AG04450 (cell line): Measurements from ENCODE around the gene EPC1. TPM values are rescaled to one million over a fixed set of nuclear protein-coding genes. Genes with fewer than 3 reads are reported as not detected.
"Not testable (repeated sequence)": the region's sequence is repeated elsewhere in the genome, so short reads cannot be mapped to it uniquely, and the experiment has no call there.

Source experiments
- CTCF ChIA-PET: fragments of 300-600, 350-600 bp; formaldehyde crosslinking; extraction: SDS; loops from one replicate; lab custom pipeline; 2022; ENCODE audit warnings: antibody characterized with exemption, inconsistent platforms; lab: Charles Lee
- POLR2A ChIA-PET: fragments of 350-600 bp; formaldehyde crosslinking; extraction: SDS; loops from one replicate; lab custom pipeline; 2021; ENCODE audit warnings: antibody characterized with exemption, inconsistent platforms; lab: Yijun Ruan, JAX
- DNase-seq: peaks from one replicate; pipeline ENCODE4 v3.0.0-alpha.2; 2011; ENCODE audit warnings: low read depth, low spot score
- H3K27ac ChIP-seq: one replicate; pipeline ENCODE4 v1.5.1; 2012; ENCODE audit warnings: low read depth, low read length, control low read depth
- H3K27me3 ChIP-seq: one replicate; pipeline ENCODE4 v1.6.0; 2012; ENCODE audit warnings: low read length; ENCODE audit not compliant: control insufficient read depth, insufficient read depth
- H3K4me3 ChIP-seq: 2 replicates; pipeline ENCODE4 v1.5.1; 2011; ENCODE audit warnings: mild to moderate bottlenecking, low read depth, low read length, control low read depth
- H3K9me3 ChIP-seq: 2 replicates; pipeline ENCODE4 v1.5.1; 2012; ENCODE audit warnings: low read length; ENCODE audit not compliant: control insufficient read depth, insufficient read depth
- CTCF ChIP-seq: IDR thresholded peaks from 2 replicates; pipeline ENCODE4 v1.5.1; 2011; ENCODE audit warnings: low read depth, low read length, control low read depth, inconsistent platforms
- polyA plus RNA-seq: library from polyadenylated mRNA; depleted of rRNA; stranded (reverse); fragments of >200 nt; gene quantifications from 2 replicates; pipeline ENCODE4 v1.2.3, GENCODE V29; 2011

The EPC1 gene
- polyA plus RNA-seq, 1 experiment, result 34.1 TPM

GRCh38 chr10:32366588-32366987 lies 19.6 kb upstream of the EPC1 start:
- Histone ChIP-seq H3K27me3 (no peaks in the 10 kb centered on the region), H3K27ac (no peak overlapping the region), H3K9me3 (no peaks in the 10 kb centered on the region), H3K4me3 (no peak overlapping the region)
- no peak for TF ChIP-seq CTCF
- ChIA-PET POLR2A (no interaction called here), CTCF (interaction anchor here (1.4 to 3.1 kb wide), 3 partner anchors 10 to 176 kb away, joined by 5 to 20 read pairs (median 10); no protein-coding TSS in a partner anchor)
- no peak for DNase-seq

GRCh38 chr10:32366111-32366510 lies 19.2 kb upstream of the EPC1 start:
- DNase-seq, result no peak
- Histone ChIP-seq H3K9me3 (no peaks in the 10 kb centered on the region), H3K4me3 (no peak overlapping the region), H3K27me3 (no peaks in the 10 kb centered on the region), H3K27ac (no peak overlapping the region)
- POLR2A ChIA-PET, result no interaction called here
- no peak for TF ChIP-seq CTCF
- CTCF ChIA-PET, result interaction anchor here (1.4 to 3.1 kb wide), 3 partner anchors 11 to 175 kb away, joined by 5 to 20 read pairs (median 10); no protein-coding TSS in a partner anchor

- ChIA-PET CTCF (interaction anchor here (0.6 kb wide), 1 partner anchor 37 kb away, joined by 6 read pairs; no protein-coding TSS in a partner anchor), POLR2A (interaction anchor here (1.1 kb wide), 1 partner anchor 20 kb away, joined by 5 read pairs; no protein-coding TSS in a partner anchor)
- H3K27me3 ChIP-seq, H3K9me3 ChIP-seq, H3K4me3 ChIP-seq, H3K27ac ChIP-seq, DNase-seq: not testable (repeated sequence)
Observed at GRCh38 chr10:32365404-32365803, 18.4 kb upstream of the EPC1 start.

DNA sequence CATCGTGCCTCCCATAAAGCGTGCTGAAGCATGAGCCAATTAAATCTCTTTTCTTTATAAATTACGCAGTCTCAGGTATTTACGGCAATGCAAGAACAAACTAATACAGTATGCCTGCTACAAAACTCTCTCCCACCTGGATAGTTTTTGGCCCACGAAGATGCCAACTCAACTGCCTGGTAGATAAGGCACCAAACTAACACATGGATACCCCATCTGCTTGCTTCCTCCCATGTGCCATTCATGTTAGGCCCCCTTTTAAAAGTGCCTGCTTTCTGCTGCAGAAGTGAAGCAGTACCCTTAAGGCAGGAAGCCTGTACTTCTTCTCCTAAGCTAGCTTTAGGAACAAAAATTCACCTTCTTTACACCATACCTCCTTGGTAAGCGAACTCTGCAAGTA lies 15.6 kb upstream of the EPC1 start:
- TF ChIP-seq CTCF, result no peak
- DNase-seq, result no peak
- POLR2A ChIA-PET, result no interaction called here
- CTCF ChIA-PET, result no interaction called here
- Histone ChIP-seq H3K27me3 (no peaks in the 10 kb centered on the region), H3K9me3 (no peaks in the 10 kb centered on the region), H3K27ac (no peak overlapping the region), H3K4me3 (no peak overlapping the region)

GRCh38 chr10:32360884-32361283 lies 13.9 kb upstream of the EPC1 start:
- TF ChIP-seq CTCF, result no peak
- H3K9me3 ChIP-seq, result no peaks in the 10 kb centered on the region; the same call in 1 of the 2 replicates
- DNase-seq, result no peak
- ChIA-PET CTCF (interaction anchor here (0.5 to 1.1 kb wide), 3 partner anchors 15 to 1779 kb away, joined by 3 to 4 read pairs (median 3); no protein-coding TSS in a partner anchor), POLR2A (no interaction called here)
- no peaks in the 10 kb centered on the region for H3K27me3 ChIP-seq
- no peak overlapping the region for H3K27ac ChIP-seq
- H3K4me3 ChIP-seq, result no peak overlapping the region
